B cell (primary cell): ENCODE data around the gene TBXAS1.

ENCODE experiments used
- EZH2 ChIP-seq: IDR thresholded peaks from 2 replicates; pipeline ENCODE4 v1.6.1; 2012; ENCODE audit warnings: borderline replicate concordance, low read depth, mild to moderate bottlenecking, moderate library complexity, low read length; ENCODE audit not compliant: insufficient read depth, poor library complexity, severe bottlenecking
- TF ChIP-seq, protein P1 (sequence below): fragments of 200-600 bp; IDR thresholded peaks from one replicate; pipeline ENCODE4 v1.8.0; 2022; ENCODE audit warnings: antibody characterized with exemption, mild to moderate bottlenecking

- TF ChIP-seq, protein P1, sequence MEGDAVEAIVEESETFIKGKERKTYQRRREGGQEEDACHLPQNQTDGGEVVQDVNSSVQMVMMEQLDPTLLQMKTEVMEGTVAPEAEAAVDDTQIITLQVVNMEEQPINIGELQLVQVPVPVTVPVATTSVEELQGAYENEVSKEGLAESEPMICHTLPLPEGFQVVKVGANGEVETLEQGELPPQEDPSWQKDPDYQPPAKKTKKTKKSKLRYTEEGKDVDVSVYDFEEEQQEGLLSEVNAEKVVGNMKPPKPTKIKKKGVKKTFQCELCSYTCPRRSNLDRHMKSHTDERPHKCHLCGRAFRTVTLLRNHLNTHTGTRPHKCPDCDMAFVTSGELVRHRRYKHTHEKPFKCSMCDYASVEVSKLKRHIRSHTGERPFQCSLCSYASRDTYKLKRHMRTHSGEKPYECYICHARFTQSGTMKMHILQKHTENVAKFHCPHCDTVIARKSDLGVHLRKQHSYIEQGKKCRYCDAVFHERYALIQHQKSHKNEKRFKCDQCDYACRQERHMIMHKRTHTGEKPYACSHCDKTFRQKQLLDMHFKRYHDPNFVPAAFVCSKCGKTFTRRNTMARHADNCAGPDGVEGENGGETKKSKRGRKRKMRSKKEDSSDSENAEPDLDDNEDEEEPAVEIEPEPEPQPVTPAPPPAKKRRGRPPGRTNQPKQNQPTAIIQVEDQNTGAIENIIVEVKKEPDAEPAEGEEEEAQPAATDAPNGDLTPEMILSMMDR: no peak
- no peak for TF ChIP-seq EZH2
These were observed 239.0 kb downstream of the TBXAS1 start for GRCh38 chr7:140068033-140068432.
